OCI-LY7 (cell line): ENCODE measurements around the gene HSD17B4.

ENCODE experiments used
- EZH2phosphoT487 ChIP-seq: fragments of 200-600 bp; sonication (generic); IDR thresholded peaks from 2 replicates; pipeline ENCODE4 v1.6.1; 2018; ENCODE audit warnings: low read depth, borderline replicate concordance, mild to moderate bottlenecking, mixed run types, antibody characterized with exemption, low read length, moderate library complexity, mixed read lengths
- TF ChIP-seq, protein P1 (sequence below): fragments of 200-600 bp; sonication (generic); conservative IDR thresholded peaks from 2 replicates; pipeline ENCODE4 v1.5.1; 2014; ENCODE audit warnings: mild to moderate bottlenecking, antibody characterized with exemption, low read length, moderate library complexity, mixed read lengths

DNA sequence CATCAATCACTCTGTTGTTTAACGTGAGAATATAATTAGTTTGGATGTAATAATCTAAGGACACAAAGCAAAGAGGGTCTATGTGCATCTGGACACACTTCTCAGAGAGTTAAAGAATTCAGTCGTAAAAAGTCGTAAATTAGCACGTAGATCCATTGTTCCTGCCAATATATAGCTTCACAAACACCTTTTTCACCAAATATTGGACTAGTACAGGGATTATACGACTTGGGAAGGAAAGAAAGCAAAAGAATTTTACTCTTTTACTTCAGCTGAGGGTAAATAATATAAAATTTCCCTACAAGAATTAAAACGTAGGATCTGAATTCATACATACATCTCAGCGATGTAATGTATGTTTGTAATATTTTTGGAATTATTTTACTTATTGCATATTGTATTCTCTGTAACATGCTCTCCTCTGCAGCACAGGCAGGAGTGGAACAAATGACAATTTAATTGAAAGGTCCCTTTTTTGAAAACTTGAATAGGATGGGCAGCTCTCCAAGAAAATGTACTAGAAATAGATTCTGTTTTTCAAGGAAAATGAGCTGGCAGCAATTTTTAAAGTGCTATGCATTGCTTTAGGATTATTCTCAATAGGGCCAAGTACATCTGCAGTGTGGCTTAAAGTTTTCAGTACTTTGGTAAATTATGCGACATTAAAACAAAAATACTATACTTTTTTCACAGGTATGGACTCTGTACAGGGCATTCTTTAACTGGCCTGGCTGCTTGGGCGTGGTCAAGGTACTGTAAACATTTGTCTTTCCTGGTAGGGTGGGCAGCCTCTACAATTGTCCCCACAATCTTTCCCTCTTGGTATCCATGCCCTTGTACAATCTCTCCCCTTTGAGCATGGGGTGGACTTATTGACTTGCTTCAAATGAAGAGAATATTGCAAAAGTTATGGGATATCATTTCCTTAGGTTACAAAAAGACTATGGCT is 39.7 kb upstream of the HSD17B4 start:
- TF ChIP-seq, protein P1, sequence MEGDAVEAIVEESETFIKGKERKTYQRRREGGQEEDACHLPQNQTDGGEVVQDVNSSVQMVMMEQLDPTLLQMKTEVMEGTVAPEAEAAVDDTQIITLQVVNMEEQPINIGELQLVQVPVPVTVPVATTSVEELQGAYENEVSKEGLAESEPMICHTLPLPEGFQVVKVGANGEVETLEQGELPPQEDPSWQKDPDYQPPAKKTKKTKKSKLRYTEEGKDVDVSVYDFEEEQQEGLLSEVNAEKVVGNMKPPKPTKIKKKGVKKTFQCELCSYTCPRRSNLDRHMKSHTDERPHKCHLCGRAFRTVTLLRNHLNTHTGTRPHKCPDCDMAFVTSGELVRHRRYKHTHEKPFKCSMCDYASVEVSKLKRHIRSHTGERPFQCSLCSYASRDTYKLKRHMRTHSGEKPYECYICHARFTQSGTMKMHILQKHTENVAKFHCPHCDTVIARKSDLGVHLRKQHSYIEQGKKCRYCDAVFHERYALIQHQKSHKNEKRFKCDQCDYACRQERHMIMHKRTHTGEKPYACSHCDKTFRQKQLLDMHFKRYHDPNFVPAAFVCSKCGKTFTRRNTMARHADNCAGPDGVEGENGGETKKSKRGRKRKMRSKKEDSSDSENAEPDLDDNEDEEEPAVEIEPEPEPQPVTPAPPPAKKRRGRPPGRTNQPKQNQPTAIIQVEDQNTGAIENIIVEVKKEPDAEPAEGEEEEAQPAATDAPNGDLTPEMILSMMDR = no peak; the same call in 1 of the 2 replicates
- no peak for TF ChIP-seq EZH2phosphoT487
